ENCODE results near the gene AGAP3. TPM values are rescaled to one million over a fixed set of nuclear protein-coding genes. Genes with fewer than 3 reads are reported as not detected.

Gene AGAP3
- total and polyA plus RNA-seq, 5 donors from 2014 or later, result 1.9 to 24.7 (median 3.0) TPM

DNA sequence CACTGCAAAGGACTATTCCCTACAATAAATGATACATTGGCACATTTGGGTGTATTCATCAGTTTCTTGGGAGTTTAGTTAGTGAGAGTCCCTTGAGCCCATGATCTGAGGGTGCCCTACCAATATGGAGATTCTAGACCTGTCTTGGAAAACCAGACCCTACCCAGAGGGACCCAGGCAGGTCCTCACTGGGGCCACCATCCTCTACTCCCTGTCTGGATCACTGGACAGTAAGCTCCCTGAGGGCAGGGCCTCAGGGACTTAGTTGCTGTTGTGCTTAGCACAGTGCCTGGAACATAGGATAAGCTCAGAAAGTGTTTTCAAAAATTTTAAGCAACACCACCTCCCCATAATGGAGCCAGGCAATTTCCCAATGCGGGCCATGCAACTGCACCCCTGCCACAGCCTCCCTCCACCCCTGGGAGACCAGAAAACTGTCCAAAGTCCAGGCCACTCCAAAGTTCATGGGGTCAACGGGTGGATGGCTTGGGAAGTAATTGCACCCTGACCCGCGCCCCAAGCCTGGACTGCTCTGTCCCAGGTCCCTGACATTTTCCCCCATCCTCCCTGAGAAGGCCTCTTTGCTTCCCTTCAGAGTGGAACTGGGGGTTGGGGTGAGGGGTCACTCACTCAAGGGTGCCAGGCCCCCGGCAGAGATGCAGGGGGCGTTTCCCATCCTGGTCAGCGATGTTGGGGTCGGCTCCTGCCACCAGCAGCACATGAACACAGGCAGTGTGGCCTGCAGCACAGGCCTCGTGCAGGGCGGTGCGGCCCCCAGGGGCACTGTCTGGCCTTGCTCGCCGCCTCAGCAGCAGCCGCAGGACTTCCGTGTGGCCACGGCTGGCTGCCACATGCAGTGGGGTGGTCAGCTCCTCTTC, 99.7 kb downstream of the AGAP3 start:
- no peaks in the 10 kb centered on the region for H3K36me3 ChIP-seq (ENCODE audit: control insufficient read depth, insufficient read depth, low read length)
- H3K4me3 ChIP-seq (ENCODE audit: low read depth, low read length), result no peak overlapping the region
- H3K4me1 ChIP-seq (ENCODE audit: control insufficient read depth, insufficient read depth, low read length, poor library complexity, severe bottlenecking), result no peaks in the 10 kb centered on the region
- no peaks in the 10 kb centered on the region for H3K36me3 Mint-ChIP-seq
- ATAC-seq (ENCODE audit: low read depth in 2 of 2) (no peak), DNase-seq (no peak)
- no peak overlapping the region for H3K27ac Mint-ChIP-seq
- H3K9me3 ChIP-seq (ENCODE audit: control insufficient read depth in 2 of 2, low read length in 2 of 2), result no peaks in the 10 kb centered on the region
- H3K27me3 ChIP-seq (ENCODE audit: control insufficient read depth, insufficient read depth, low read length), result peaks cover 2% of the 10 kb centered on the region
- H3K27ac ChIP-seq (ENCODE audit: insufficient read depth, low read length, poor library complexity, severe bottlenecking), result no peak overlapping the region
- H3K4me3 Mint-ChIP-seq, result no peak overlapping the region
- no peaks in the 10 kb centered on the region for H3K9me3 Mint-ChIP-seq
- peaks cover 14% of the 10 kb centered on the region for H3K27me3 Mint-ChIP-seq
- no peaks in the 10 kb centered on the region for H3K4me1 Mint-ChIP-seq

DNA sequence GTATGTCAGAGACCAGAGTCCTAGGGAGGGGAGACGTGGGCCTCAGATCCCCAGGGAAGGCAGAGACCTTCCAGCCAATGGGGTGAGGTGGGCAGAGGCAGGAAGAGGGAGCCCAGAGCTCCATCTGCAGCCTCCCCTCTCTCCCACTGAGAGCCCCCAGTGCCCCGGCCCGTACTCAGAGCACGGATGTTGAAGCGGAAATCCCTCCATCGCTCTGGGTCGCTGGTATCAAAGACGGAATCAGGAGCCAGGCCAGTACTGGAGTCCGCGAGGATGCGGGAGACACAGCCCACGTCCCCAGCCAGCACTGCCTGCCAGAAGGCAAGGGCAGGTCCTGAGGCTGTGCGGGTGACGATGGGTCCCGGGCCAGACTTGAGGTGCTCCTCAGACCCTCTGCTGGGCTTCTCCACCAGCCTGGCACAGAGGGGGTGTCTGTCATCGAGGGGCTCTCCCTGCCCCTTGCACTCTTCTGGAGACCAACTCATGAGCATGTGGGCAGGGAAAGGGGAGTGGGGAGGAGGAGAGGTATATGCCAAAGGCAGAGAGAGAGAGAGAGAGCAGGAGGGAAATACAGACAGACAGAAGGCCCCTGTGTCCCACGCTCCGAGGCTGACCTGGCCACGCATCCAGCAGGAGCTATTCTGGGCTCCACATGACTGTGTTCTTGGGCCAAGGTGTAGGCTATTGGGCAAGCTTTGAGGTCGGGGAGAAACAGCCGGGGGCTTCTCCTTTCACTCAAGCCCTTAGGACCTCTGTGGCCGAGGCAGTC, 100.5 kb downstream of the AGAP3 start, which contains the start of gene ASB10:
Gene ASB10 (minus strand): TSS at position 611 of the 769 bp plus-strand sequence. CDS start 120 bp downstream, at position 491.
- Histone ChIP-seq H3K9me3 (ENCODE audit: control insufficient read depth in 2 of 2, low read length in 2 of 2) (no peaks in the 10 kb centered on the region), H3K4me1 (ENCODE audit: control insufficient read depth, insufficient read depth, low read length, poor library complexity, severe bottlenecking) (no peaks in the 10 kb centered on the region), H3K27me3 (ENCODE audit: control insufficient read depth, insufficient read depth, low read length) (peaks cover 2% of the 10 kb centered on the region), H3K27ac (ENCODE audit: insufficient read depth, low read length, poor library complexity, severe bottlenecking) (no peak within 1 kb of the TSS), H3K36me3 (ENCODE audit: control insufficient read depth, insufficient read depth, low read length) (no peaks in the 10 kb centered on the region), H3K4me3 (ENCODE audit: low read depth, low read length) (no peak within 1 kb of the TSS)
- H3K4me3 Mint-ChIP-seq, result no peak within 1 kb of the TSS
- H3K36me3 Mint-ChIP-seq, result no peaks in the 10 kb centered on the region
- DNase-seq (no peak), ATAC-seq (ENCODE audit: low read depth in 2 of 2) (no peak)
- no peak within 1 kb of the TSS for H3K27ac Mint-ChIP-seq
- no peaks in the 10 kb centered on the region for H3K4me1 Mint-ChIP-seq
- H3K9me3 Mint-ChIP-seq, result no peaks in the 10 kb centered on the region
- peaks cover 14% of the 10 kb centered on the region for H3K27me3 Mint-ChIP-seq

DNA sequence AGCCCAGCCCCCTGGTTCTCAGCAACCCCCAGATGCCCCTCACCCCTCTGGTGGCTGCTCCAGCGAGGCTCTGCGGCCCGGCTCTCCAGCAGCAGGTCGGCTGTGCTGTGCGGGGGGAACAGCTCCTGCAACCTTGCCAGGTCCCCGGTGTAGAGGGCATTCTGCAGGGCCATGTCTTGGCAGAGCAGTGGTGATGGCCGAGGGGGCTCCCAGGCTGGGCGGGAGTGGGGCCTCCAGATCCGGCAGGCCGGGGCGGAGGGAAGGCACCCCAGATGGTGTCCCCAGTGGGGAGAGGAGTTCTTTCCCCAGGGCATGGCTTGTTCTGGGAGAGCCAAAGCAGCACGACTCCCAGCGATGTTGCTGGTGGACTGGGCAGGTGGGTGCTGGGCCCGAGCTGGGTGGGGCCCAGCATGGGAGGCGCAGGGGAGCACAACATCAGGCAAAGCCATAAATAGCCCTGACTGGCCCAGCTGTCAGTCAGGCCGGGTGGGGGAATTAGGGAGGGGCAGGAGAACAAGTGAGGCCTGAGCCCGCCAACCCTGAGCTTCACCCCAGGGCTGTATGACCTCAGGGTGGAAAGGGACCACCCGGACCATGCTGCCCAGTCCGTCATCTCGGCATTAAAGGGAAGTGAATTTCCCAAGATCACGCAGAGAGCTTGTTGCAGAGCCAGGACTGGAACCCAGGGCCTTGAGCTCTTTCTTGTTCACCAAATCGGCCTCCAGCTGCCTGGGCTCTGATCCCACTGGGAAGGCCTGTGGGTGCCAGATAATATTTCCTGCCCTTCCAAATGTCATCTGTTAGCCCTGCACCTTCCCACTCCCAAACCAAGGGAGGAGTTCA, 101.4 kb downstream of the AGAP3 start:
- no peak overlapping the region for H3K4me3 ChIP-seq (ENCODE audit: low read depth, low read length)
- Mint-ChIP-seq H3K4me1 (no peaks in the 10 kb centered on the region), H3K27me3 (peaks cover 14% of the 10 kb centered on the region), H3K9me3 (no peaks in the 10 kb centered on the region), H3K27ac (no peak overlapping the region), H3K4me3 (no peak overlapping the region), H3K36me3 (no peaks in the 10 kb centered on the region)
- no peaks in the 10 kb centered on the region for H3K9me3 ChIP-seq (ENCODE audit: control insufficient read depth in 2 of 2, low read length in 2 of 2)
- no peaks in the 10 kb centered on the region for H3K4me1 ChIP-seq (ENCODE audit: control insufficient read depth, insufficient read depth, low read length, poor library complexity, severe bottlenecking)
- no peak for ATAC-seq (ENCODE audit: low read depth in 2 of 2)
- H3K27ac ChIP-seq (ENCODE audit: insufficient read depth, low read length, poor library complexity, severe bottlenecking), result no peak overlapping the region
- H3K27me3 ChIP-seq (ENCODE audit: control insufficient read depth, insufficient read depth, low read length), result peaks cover 2% of the 10 kb centered on the region
- no peaks in the 10 kb centered on the region for H3K36me3 ChIP-seq (ENCODE audit: control insufficient read depth, insufficient read depth, low read length)
- no peak for DNase-seq

DNA sequence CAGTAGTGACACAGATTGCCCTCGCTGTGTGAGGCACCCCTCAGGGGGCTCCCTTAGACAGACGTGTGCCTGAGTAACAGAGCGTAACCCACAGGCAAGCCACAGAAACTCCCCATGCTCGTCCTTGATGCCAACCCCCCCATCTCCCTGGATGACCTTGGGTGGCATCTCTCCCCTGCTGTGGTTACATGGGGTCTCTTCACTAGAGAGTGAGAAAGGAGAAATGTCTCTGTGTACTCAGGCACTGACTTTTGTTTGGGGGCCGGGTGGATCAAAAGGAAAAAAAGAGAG, 101.9 kb downstream of the AGAP3 start:
- Mint-ChIP-seq H3K4me3 (no peak overlapping the region), H3K27me3 (peaks cover 14% of the 10 kb centered on the region), H3K27ac (no peak overlapping the region), H3K36me3 (no peaks in the 10 kb centered on the region), H3K9me3 (no peaks in the 10 kb centered on the region), H3K4me1 (no peaks in the 10 kb centered on the region)
- ATAC-seq (ENCODE audit: low read depth in 2 of 2) (no peak), DNase-seq (no peak)
- Histone ChIP-seq H3K27me3 (ENCODE audit: control insufficient read depth, insufficient read depth, low read length) (peaks cover 2% of the 10 kb centered on the region), H3K27ac (ENCODE audit: insufficient read depth, low read length, poor library complexity, severe bottlenecking) (no peak overlapping the region), H3K4me3 (ENCODE audit: low read depth, low read length) (no peak overlapping the region), H3K9me3 (ENCODE audit: control insufficient read depth in 2 of 2, low read length in 2 of 2) (no peaks in the 10 kb centered on the region), H3K36me3 (ENCODE audit: control insufficient read depth, insufficient read depth, low read length) (no peaks in the 10 kb centered on the region), H3K4me1 (ENCODE audit: control insufficient read depth, insufficient read depth, low read length, poor library complexity, severe bottlenecking) (no peaks in the 10 kb centered on the region)

DNA sequence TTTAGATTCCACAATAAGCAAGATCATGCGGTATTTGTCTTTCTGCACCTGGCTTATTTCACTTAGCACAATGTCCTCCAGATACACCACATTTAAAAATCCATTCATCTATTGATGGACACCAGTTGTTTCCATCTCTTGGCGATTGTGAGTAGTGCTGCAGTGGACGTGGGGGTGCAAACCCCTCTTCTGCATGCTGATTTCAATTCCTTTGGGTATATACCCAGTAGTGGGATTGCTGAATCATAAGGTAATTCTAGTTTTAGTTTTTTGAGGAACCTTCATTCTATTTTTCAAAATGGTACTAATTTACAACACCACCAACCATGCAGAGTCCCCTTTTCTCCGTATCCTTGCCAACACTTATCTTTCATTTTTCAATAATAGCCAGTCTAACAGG, 102.8 kb downstream of the AGAP3 start:
- Histone ChIP-seq H3K27me3 (ENCODE audit: control insufficient read depth, insufficient read depth, low read length) (peaks cover 2% of the 10 kb centered on the region), H3K9me3 (ENCODE audit: control insufficient read depth in 2 of 2, low read length in 2 of 2) (no peaks in the 10 kb centered on the region), H3K4me1 (ENCODE audit: control insufficient read depth, insufficient read depth, low read length, poor library complexity, severe bottlenecking) (no peaks in the 10 kb centered on the region), H3K4me3 (ENCODE audit: low read depth, low read length) (no peak overlapping the region), H3K36me3 (ENCODE audit: control insufficient read depth, insufficient read depth, low read length) (no peaks in the 10 kb centered on the region), H3K27ac (ENCODE audit: insufficient read depth, low read length, poor library complexity, severe bottlenecking) (no peak overlapping the region)
- H3K4me1 Mint-ChIP-seq, result no peaks in the 10 kb centered on the region
- no peak overlapping the region for H3K4me3 Mint-ChIP-seq
- no peaks in the 10 kb centered on the region for H3K36me3 Mint-ChIP-seq
- H3K9me3 Mint-ChIP-seq, result no peaks in the 10 kb centered on the region
- H3K27me3 Mint-ChIP-seq, result peaks cover 14% of the 10 kb centered on the region
- H3K27ac Mint-ChIP-seq, result no peak overlapping the region
- DNase-seq (no peak), ATAC-seq (ENCODE audit: low read depth in 2 of 2) (no peak)

DNA sequence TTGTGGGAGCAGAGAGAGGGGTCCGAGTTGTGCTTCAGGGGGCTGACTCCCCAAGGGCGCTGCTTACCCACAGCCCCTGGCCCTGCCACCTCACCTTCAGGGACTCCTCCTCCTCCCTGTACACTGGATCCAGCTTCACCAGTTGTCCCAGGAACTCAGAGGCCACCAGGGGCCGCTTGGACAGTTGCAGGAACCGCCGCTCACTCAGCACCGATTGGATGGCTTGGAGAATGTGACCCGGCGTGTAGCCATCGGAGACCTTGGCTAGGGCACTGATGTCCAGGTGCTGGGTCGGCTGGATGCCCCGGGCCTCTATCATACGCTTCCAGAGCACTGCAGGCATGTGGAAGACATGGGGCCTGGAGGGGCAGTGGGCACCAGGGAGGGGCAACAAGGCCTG, 105.3 kb downstream of the AGAP3 start:
- DNase-seq, result no peak
- Histone ChIP-seq H3K27me3 (ENCODE audit: control insufficient read depth, insufficient read depth, low read length) (peaks cover 2% of the 10 kb centered on the region), H3K36me3 (ENCODE audit: control insufficient read depth, insufficient read depth, low read length) (no peaks in the 10 kb centered on the region), H3K27ac (ENCODE audit: insufficient read depth, low read length, poor library complexity, severe bottlenecking) (no peak overlapping the region), H3K9me3 (ENCODE audit: control insufficient read depth in 2 of 2, low read length in 2 of 2) (no peaks in the 10 kb centered on the region), H3K4me3 (ENCODE audit: low read depth, low read length) (no peak overlapping the region), H3K4me1 (ENCODE audit: control insufficient read depth, insufficient read depth, low read length, poor library complexity, severe bottlenecking) (no peaks in the 10 kb centered on the region)
- peaks cover 26% of the 10 kb centered on the region for H3K27me3 Mint-ChIP-seq
- ATAC-seq (ENCODE audit: low read depth in 2 of 2), result no peak
- H3K4me3 Mint-ChIP-seq, result no peak overlapping the region
- no peaks in the 10 kb centered on the region for H3K36me3 Mint-ChIP-seq
- H3K27ac Mint-ChIP-seq, result no peak overlapping the region
- H3K9me3 Mint-ChIP-seq, result peaks cover 0 to 2% (median 0%) of the 10 kb centered on the region in 7 donors
- H3K4me1 Mint-ChIP-seq, result no peaks in the 10 kb centered on the region

DNA sequence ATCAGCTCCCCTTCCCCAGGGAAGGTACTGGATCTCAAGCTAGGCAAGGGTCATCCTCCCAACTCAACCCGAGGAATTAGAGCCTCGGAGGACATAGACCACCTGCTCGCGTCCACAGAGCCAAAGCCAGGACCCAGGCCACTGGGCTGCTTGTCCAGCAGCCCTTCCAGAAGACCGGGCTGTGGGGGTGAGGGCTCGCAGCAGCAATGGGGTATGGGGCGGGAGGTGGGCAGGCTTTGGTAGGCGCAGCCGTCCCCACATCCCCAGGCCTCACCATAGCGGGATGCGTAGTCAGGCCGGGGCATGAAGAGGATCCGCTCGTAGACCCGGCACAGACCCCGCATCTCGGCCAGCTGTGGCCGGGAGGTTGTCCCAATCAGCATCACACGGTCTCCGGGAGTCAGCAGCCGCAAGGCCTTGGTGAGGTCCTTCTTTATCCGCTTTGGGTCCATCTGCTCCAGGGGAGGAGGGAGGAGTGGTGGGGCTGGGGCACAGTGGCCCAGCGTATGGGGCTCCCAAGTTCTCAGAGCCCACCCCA, 105.8 kb downstream of the AGAP3 start:
- no peaks in the 10 kb centered on the region for H3K36me3 ChIP-seq (ENCODE audit: control insufficient read depth, insufficient read depth, low read length)
- no peaks in the 10 kb centered on the region for H3K4me1 Mint-ChIP-seq
- DNase-seq (no peak), ATAC-seq (ENCODE audit: low read depth in 2 of 2) (no peak)
- no peak overlapping the region for H3K4me3 Mint-ChIP-seq
- no peaks in the 10 kb centered on the region for H3K4me1 ChIP-seq (ENCODE audit: control insufficient read depth, insufficient read depth, low read length, poor library complexity, severe bottlenecking)
- no peak overlapping the region for H3K27ac ChIP-seq (ENCODE audit: insufficient read depth, low read length, poor library complexity, severe bottlenecking)
- H3K9me3 Mint-ChIP-seq, result peaks cover 0 to 2% (median 0%) of the 10 kb centered on the region in 7 donors
- no peaks in the 10 kb centered on the region for H3K36me3 Mint-ChIP-seq
- no peak overlapping the region for H3K27ac Mint-ChIP-seq
- H3K27me3 Mint-ChIP-seq, result peaks cover 26% of the 10 kb centered on the region
- H3K27me3 ChIP-seq (ENCODE audit: control insufficient read depth, insufficient read depth, low read length), result peaks cover 2% of the 10 kb centered on the region
- H3K4me3 ChIP-seq (ENCODE audit: low read depth, low read length), result no peak overlapping the region
- no peaks in the 10 kb centered on the region for H3K9me3 ChIP-seq (ENCODE audit: control insufficient read depth in 2 of 2, low read length in 2 of 2)
